NCI-H1092 (cell line): Measurements from ENCODE around the gene HBM.
"Not testable (repeated sequence)": the region's sequence is repeated elsewhere in the genome, so short reads cannot be mapped to it uniquely, and the experiment has no call there.

Experiments
- DNase-seq: peaks from one replicate; lab custom pipeline; 2025; lab: John Stamatoyannopoulos, UW

HBM gene

GRCh38 chr16:185213-185612 lies 19.4 kb downstream of the HBM start:
- no peak for DNase-seq

- no peak for DNase-seq
Observed at GRCh38 chr16:185691-186090, 19.9 kb downstream of the HBM start.

GRCh38 chr16:187330-187729 lies 21.6 kb downstream of the HBM start:
- no peak for DNase-seq

GRCh38 chr16:188674-189073 lies 22.9 kb downstream of the HBM start:
- no peak for DNase-seq

- no peak for DNase-seq
Observed at GRCh38 chr16:189604-190186, 23.9 kb downstream of the HBM start.

- DNase-seq, result no peak
Observed at GRCh38 chr16:191831-192230, 26.1 kb downstream of the HBM start.

GRCh38 chr16:192686-193085 lies 26.9 kb downstream of the HBM start:
- no peak for DNase-seq

- no peak for DNase-seq
Observed at GRCh38 chr16:193441-193840, 27.7 kb downstream of the HBM start.

- no peak for DNase-seq
Observed at GRCh38 chr16:194516-194915, 28.7 kb downstream of the HBM start.

- no peak for DNase-seq
Observed at GRCh38 chr16:200388-200787, 34.6 kb downstream of the HBM start.

GRCh38 chr16:203246-203645 lies 37.5 kb downstream of the HBM start:
- no peak for DNase-seq

GRCh38 chr16:204046-204445 lies 38.3 kb downstream of the HBM start:
- DNase-seq, result not testable (repeated sequence)

- DNase-seq, result not testable (repeated sequence)
Observed at GRCh38 chr16:209359-209758, 43.6 kb downstream of the HBM start.

GRCh38 chr16:211631-212180 lies 45.9 kb downstream of the HBM start:
- DNase-seq, result not testable (repeated sequence)

- DNase-seq, result no peak
Observed at GRCh38 chr16:212999-213398, 47.2 kb downstream of the HBM start.
